ENCODE data around the gene PRDM16. TPM values are rescaled to one million over a fixed set of nuclear protein-coding genes. Genes with fewer than 3 reads are reported as not detected.

Gene PRDM16
- total RNA-seq, 1 experiment from 2014 or later, result 0.09 TPM

- BruUV-seq (replicated peaks), result no TSS peak
- no peak for DNase-seq
- TF ChIP-seq, protein P1, sequence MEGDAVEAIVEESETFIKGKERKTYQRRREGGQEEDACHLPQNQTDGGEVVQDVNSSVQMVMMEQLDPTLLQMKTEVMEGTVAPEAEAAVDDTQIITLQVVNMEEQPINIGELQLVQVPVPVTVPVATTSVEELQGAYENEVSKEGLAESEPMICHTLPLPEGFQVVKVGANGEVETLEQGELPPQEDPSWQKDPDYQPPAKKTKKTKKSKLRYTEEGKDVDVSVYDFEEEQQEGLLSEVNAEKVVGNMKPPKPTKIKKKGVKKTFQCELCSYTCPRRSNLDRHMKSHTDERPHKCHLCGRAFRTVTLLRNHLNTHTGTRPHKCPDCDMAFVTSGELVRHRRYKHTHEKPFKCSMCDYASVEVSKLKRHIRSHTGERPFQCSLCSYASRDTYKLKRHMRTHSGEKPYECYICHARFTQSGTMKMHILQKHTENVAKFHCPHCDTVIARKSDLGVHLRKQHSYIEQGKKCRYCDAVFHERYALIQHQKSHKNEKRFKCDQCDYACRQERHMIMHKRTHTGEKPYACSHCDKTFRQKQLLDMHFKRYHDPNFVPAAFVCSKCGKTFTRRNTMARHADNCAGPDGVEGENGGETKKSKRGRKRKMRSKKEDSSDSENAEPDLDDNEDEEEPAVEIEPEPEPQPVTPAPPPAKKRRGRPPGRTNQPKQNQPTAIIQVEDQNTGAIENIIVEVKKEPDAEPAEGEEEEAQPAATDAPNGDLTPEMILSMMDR (IDR thresholded peaks at IDR 0.05; ENCODE audit: unreplicated experiment), result no peak
- no peaks in the 10 kb centered on the region for H3K4me1 Mint-ChIP-seq (ENCODE audit: low read depth, unreplicated experiment)
- no peak overlapping the region for H3K4me3 Mint-ChIP-seq (ENCODE audit: low read depth, unreplicated experiment)
- CTCF ChIA-PET, result interaction anchor here (0.6 to 0.7 kb wide), 2 partner anchors 57 to 524 kb away, joined by 3 to 11 read pairs; no protein-coding TSS in a partner anchor
- H3K36me3 Mint-ChIP-seq (ENCODE audit: insufficient read depth, unreplicated experiment), result no peaks in the 10 kb centered on the region
- H3K27me3 Mint-ChIP-seq (ENCODE audit: unreplicated experiment), result peaks cover 45% of the 10 kb centered on the region
- no peak overlapping the region for H3K27ac Mint-ChIP-seq (ENCODE audit: unreplicated experiment)
- intact Hi-C loops (cut with micrococcal nuclease; ENCODE audit: unreplicated experiment), result loop anchor here (5.0 kb wide), 1 partner anchor 408 kb away; no protein-coding TSS in a partner anchor
- H3K9me3 Mint-ChIP-seq (ENCODE audit: low read depth, unreplicated experiment), result no peaks in the 10 kb centered on the region
Measured at GRCh38 chr1:3420218-3420951, 351.4 kb downstream of the PRDM16 start.

DNA sequence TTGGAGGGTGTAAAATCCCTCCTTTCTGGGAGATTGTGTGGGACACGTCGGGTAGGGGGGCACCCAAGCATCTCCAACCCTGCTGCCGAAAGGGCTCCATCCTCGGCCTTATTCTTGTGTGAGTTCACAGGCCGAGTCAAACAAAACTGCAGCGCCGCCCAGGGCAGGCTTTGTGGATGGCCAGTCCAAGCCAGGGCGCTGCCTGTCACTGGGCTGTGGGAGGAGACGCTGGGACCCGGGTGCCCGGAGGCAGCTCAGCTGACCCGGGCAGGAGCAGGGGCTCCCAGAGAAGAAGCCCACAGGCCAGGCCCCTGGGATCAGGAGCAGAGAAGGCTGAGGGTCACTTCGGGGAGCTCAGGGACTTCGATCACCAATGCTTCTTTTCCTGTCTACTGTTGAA lies 353.6 kb downstream of the PRDM16 start:
- no TSS peak for BruUV-seq (replicated peaks)

DNA sequence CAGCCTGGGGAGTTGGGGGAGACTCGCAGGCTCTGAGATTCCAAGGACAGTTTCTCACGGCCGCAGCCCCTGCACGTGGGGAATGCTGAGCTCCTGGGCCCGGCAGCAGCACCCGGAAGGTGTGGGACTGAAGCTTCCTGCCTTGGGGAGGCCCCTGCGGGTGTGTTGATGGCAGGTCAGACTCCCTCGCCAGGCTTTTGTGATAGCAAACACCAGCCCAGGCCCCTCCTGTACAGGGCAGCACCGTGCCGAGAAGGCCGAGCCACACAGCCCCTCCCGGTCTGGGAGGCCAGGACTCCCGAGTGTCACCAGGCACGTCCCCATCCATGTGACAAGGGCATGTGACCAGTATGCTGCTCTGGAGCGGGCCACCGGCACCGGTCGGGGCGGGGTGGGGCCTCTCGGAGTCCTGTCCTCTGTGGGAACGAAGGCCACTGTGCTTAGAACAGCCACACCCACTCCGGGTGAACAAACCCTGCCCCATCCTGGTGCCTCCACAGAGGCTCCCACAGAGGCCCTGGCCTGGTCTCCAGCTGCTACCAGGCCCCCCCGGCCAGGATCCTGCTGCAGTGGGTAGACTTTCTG lies 354.3 kb downstream of the PRDM16 start:
- Mint-ChIP-seq H3K36me3 (ENCODE audit: insufficient read depth, unreplicated experiment) (no peaks in the 10 kb centered on the region), H3K27ac (ENCODE audit: unreplicated experiment) (no peak overlapping the region), H3K4me1 (ENCODE audit: low read depth, unreplicated experiment) (no peaks in the 10 kb centered on the region), H3K27me3 (ENCODE audit: unreplicated experiment) (peaks cover 48% of the 10 kb centered on the region), H3K9me3 (ENCODE audit: low read depth, unreplicated experiment) (no peaks in the 10 kb centered on the region), H3K4me3 (ENCODE audit: low read depth, unreplicated experiment) (no peak overlapping the region)
- DNase-seq, result peak; percentile 3
- CTCF ChIA-PET, result no interaction called here
- intact Hi-C loops (cut with micrococcal nuclease; ENCODE audit: unreplicated experiment), result loop anchor here (5.0 kb wide), 1 partner anchor 411 kb away; no protein-coding TSS in a partner anchor
- TF ChIP-seq, protein P1 (IDR thresholded peaks at IDR 0.05; ENCODE audit: unreplicated experiment), result no peak
- BruUV-seq (replicated peaks), result no TSS peak

More for the DNA sequence above, 353.6 kb downstream of the PRDM16 start:
- no peaks in the 10 kb centered on the region for H3K9me3 Mint-ChIP-seq (ENCODE audit: low read depth, unreplicated experiment)
- no peak overlapping the region for H3K27ac Mint-ChIP-seq (ENCODE audit: unreplicated experiment)
- no peak for DNase-seq
- no peaks in the 10 kb centered on the region for H3K4me1 Mint-ChIP-seq (ENCODE audit: low read depth, unreplicated experiment)
- no peaks in the 10 kb centered on the region for H3K36me3 Mint-ChIP-seq (ENCODE audit: insufficient read depth, unreplicated experiment)
- CTCF ChIA-PET, result no interaction called here
- TF ChIP-seq, protein P1 (IDR thresholded peaks at IDR 0.05; ENCODE audit: unreplicated experiment), result no peak
- intact Hi-C loops (cut with micrococcal nuclease; ENCODE audit: unreplicated experiment), result loop anchor here (5.0 kb wide), 1 partner anchor 410 kb away; no protein-coding TSS in a partner anchor
- no peak overlapping the region for H3K4me3 Mint-ChIP-seq (ENCODE audit: low read depth, unreplicated experiment)
- H3K27me3 Mint-ChIP-seq (ENCODE audit: unreplicated experiment), result peaks cover 45% of the 10 kb centered on the region

- BruUV-seq (replicated peaks), result no TSS peak
- intact Hi-C loops (cut with micrococcal nuclease; ENCODE audit: unreplicated experiment), result loop anchor here (5.0 kb wide), 1 partner anchor 412 kb away; no protein-coding TSS in a partner anchor
- H3K4me3 Mint-ChIP-seq (ENCODE audit: low read depth, unreplicated experiment), result no peak overlapping the region
Measured at GRCh38 chr1:3423896-3424611, 355.1 kb downstream of the PRDM16 start.

More at GRCh38 chr1:3423896-3424611, 355.1 kb downstream of the PRDM16 start:
- TF ChIP-seq, protein P1 (IDR thresholded peaks at IDR 0.05; ENCODE audit: unreplicated experiment), result no peak
- H3K9me3 Mint-ChIP-seq (ENCODE audit: low read depth, unreplicated experiment), result no peaks in the 10 kb centered on the region
- CTCF ChIA-PET, result interaction anchor here (0.7 kb wide), 1 partner anchor 602 kb away, joined by 3 read pairs; no protein-coding TSS in a partner anchor
- no peaks in the 10 kb centered on the region for H3K4me1 Mint-ChIP-seq (ENCODE audit: low read depth, unreplicated experiment)
- peaks cover 55% of the 10 kb centered on the region for H3K27me3 Mint-ChIP-seq (ENCODE audit: unreplicated experiment)
- no peak for DNase-seq
- no peaks in the 10 kb centered on the region for H3K36me3 Mint-ChIP-seq (ENCODE audit: insufficient read depth, unreplicated experiment)
- H3K27ac Mint-ChIP-seq (ENCODE audit: unreplicated experiment), result no peak overlapping the region
